ENCODE measurements around the gene COL13A1.

DNA sequence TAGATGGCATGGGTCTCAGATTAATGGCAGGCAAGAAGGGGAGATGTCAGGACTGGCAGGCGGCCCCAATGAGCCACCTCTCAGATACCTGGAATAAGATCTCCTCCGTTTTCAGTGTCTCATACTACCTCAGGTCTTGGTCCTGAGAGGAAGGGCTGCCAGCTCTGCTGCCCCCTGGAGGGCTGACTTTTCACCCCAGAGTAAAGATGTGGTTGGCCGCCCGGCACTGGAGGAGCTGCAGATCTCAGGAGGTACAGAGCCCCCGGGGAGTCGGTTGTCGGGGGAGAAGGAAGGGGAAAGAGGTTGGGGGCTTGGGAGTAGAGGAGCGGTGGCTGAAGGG is 642 bp upstream of the COL13A1 start:
- no peak for TF ChIP-seq SRF (IDR thresholded peaks at IDR 0.05; ENCODE audit: low read depth)
- no peak for TF ChIP-seq FOSL1 (IDR thresholded peaks at IDR 0.05; ENCODE audit: low read depth)
- TF ChIP-seq, protein P1, sequence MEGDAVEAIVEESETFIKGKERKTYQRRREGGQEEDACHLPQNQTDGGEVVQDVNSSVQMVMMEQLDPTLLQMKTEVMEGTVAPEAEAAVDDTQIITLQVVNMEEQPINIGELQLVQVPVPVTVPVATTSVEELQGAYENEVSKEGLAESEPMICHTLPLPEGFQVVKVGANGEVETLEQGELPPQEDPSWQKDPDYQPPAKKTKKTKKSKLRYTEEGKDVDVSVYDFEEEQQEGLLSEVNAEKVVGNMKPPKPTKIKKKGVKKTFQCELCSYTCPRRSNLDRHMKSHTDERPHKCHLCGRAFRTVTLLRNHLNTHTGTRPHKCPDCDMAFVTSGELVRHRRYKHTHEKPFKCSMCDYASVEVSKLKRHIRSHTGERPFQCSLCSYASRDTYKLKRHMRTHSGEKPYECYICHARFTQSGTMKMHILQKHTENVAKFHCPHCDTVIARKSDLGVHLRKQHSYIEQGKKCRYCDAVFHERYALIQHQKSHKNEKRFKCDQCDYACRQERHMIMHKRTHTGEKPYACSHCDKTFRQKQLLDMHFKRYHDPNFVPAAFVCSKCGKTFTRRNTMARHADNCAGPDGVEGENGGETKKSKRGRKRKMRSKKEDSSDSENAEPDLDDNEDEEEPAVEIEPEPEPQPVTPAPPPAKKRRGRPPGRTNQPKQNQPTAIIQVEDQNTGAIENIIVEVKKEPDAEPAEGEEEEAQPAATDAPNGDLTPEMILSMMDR (IDR thresholded peaks at IDR 0.05 in 2 of 3, conservative IDR thresholded peaks at IDR 0.05 in 1 of 3; ENCODE audit: borderline replicate concordance in 1 of 3, insufficient read depth in 1 of 3, low read depth in 2 of 3, low read length in 2 of 3), result peak; percentile 75 to 79 (median 78)
- TF ChIP-seq, protein P2, sequence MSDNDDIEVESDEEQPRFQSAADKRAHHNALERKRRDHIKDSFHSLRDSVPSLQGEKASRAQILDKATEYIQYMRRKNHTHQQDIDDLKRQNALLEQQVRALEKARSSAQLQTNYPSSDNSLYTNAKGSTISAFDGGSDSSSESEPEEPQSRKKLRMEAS (IDR thresholded peaks at IDR 0.05), result no peak
- TF ChIP-seq RAD21 (IDR thresholded peaks at IDR 0.05; ENCODE audit: low read depth), result peak; percentile 42; the same call in 1 of the 2 replicates
- no peak for TF ChIP-seq POLR2A (IDR thresholded peaks at IDR 0.05; ENCODE audit: borderline replicate concordance, extremely low read depth, insufficient read depth, insufficient read length)
- TF ChIP-seq SP1 (IDR thresholded peaks at IDR 0.05; ENCODE audit: low read depth), result no peak
- TF ChIP-seq EZH2 (IDR thresholded peaks at IDR 0.05), result no peak
- no peak for TF ChIP-seq POLR2AphosphoS5 (IDR thresholded peaks at IDR 0.05; ENCODE audit: low read depth, low read length)
- no peak for TF ChIP-seq CBX3 (IDR thresholded peaks at IDR 0.05; ENCODE audit: low read depth)
